ENCODE measurements around the gene MTUS2.

Gene MTUS2

DNA sequence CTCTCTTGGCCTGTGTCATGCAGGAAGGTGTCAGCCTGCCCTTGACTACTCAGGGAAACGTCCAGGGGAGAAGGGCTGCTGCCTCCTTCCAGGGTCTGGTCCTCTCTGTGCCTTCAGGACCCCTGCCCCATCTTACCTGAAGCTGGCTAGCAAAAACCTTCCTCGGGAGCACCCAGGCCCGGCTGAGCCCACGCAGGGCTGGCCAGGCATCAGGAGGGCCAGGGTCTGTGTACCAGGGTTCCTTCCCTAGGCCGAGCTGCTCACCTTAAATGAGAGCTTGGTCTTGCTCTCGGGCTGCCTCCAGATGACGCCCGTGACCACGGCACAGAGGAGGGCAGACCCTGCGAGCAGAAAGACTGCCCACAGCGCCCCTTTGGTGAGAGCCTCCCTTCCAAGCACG is 696.7 kb downstream of the MTUS2 start:
- H3K9ac ChIP-seq (ENCODE audit: low read length), result no peak overlapping the region
- no peaks in the 10 kb centered on the region for H3K27me3 ChIP-seq (replicated peaks; ENCODE audit: insufficient read depth, low read length)
- no peak overlapping the region for H3K4me2 ChIP-seq (ENCODE audit: low read depth, low read length)
- DNase-seq, result no peak
- H3K4me1 ChIP-seq (ENCODE audit: low read length), result no peaks in the 10 kb centered on the region
- no peaks in the 10 kb centered on the region for H3F3A ChIP-seq (ENCODE audit: insufficient read depth, low read length)
- H4K20me1 ChIP-seq (ENCODE audit: insufficient read depth, low read length), result no peaks in the 10 kb centered on the region
- no peaks in the 10 kb centered on the region for H3K9me2 ChIP-seq (replicated peaks; ENCODE audit: insufficient read depth, low read length)
- no peak overlapping the region for H2AFZ ChIP-seq (ENCODE audit: low read length)
- TF ChIP-seq EZH2 (optimal IDR thresholded peaks at IDR 0.05; ENCODE audit: low read depth, low read length) (no peak), EZH2phosphoT487 (IDR thresholded peaks at IDR 0.05; ENCODE audit: low read length) (no peak)
- TF ChIP-seq, protein P1, sequence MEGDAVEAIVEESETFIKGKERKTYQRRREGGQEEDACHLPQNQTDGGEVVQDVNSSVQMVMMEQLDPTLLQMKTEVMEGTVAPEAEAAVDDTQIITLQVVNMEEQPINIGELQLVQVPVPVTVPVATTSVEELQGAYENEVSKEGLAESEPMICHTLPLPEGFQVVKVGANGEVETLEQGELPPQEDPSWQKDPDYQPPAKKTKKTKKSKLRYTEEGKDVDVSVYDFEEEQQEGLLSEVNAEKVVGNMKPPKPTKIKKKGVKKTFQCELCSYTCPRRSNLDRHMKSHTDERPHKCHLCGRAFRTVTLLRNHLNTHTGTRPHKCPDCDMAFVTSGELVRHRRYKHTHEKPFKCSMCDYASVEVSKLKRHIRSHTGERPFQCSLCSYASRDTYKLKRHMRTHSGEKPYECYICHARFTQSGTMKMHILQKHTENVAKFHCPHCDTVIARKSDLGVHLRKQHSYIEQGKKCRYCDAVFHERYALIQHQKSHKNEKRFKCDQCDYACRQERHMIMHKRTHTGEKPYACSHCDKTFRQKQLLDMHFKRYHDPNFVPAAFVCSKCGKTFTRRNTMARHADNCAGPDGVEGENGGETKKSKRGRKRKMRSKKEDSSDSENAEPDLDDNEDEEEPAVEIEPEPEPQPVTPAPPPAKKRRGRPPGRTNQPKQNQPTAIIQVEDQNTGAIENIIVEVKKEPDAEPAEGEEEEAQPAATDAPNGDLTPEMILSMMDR (IDR thresholded peaks at IDR 0.05; ENCODE audit: low read length), result no peak
- no peaks in the 10 kb centered on the region for H3K9me3 ChIP-seq (replicated peaks; ENCODE audit: insufficient read depth, low read length)
- no peak overlapping the region for H3K27ac ChIP-seq (ENCODE audit: low read length)
- no peak overlapping the region for H3K4me3 ChIP-seq (ENCODE audit: low read length)
- no peaks in the 10 kb centered on the region for H3K36me3 ChIP-seq (replicated peaks; ENCODE audit: insufficient read depth, low read length)
- H3K79me2 ChIP-seq (ENCODE audit: low read length), result no peaks in the 10 kb centered on the region

DNA sequence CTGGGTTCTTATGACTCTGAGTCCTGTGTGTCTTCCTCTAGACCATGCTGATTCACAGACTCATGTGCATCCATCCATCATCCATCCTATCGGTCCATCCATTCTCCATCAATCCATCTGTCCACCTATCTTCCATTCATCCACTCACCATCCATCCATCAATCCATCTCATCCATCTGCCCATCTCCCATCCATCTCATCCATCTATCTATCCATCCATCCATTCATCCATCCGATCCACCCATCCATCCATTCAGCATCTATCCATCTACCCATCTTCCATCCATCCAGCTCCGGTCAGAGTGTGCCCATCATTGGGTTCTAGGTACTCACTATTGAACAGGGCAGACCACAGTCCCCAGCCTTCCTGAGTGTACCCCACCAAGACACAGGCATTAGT is 699.8 kb downstream of the MTUS2 start:
- Histone ChIP-seq H3K4me2 (ENCODE audit: low read depth, low read length) (no peak overlapping the region), H3K36me3 (replicated peaks; ENCODE audit: insufficient read depth, low read length) (no peaks in the 10 kb centered on the region), H3K9ac (ENCODE audit: low read length) (no peak overlapping the region), H3K4me1 (ENCODE audit: low read length) (no peaks in the 10 kb centered on the region), H3K27ac (ENCODE audit: low read length) (no peak overlapping the region), H3K9me2 (replicated peaks; ENCODE audit: insufficient read depth, low read length) (no peaks in the 10 kb centered on the region), H3K4me3 (ENCODE audit: low read length) (no peak overlapping the region), H2AFZ (ENCODE audit: low read length) (no peak overlapping the region), H3K9me3 (replicated peaks; ENCODE audit: insufficient read depth, low read length) (no peaks in the 10 kb centered on the region), H3F3A (ENCODE audit: insufficient read depth, low read length) (no peaks in the 10 kb centered on the region), H3K79me2 (ENCODE audit: low read length) (no peaks in the 10 kb centered on the region), H3K27me3 (replicated peaks; ENCODE audit: insufficient read depth, low read length) (no peaks in the 10 kb centered on the region), H4K20me1 (ENCODE audit: insufficient read depth, low read length) (no peaks in the 10 kb centered on the region)
- DNase-seq, result no peak
- TF ChIP-seq, protein P1 (IDR thresholded peaks at IDR 0.05; ENCODE audit: low read length), result no peak
- TF ChIP-seq EZH2phosphoT487 (IDR thresholded peaks at IDR 0.05; ENCODE audit: low read length) (no peak), EZH2 (optimal IDR thresholded peaks at IDR 0.05; ENCODE audit: low read depth, low read length) (no peak)

DNA sequence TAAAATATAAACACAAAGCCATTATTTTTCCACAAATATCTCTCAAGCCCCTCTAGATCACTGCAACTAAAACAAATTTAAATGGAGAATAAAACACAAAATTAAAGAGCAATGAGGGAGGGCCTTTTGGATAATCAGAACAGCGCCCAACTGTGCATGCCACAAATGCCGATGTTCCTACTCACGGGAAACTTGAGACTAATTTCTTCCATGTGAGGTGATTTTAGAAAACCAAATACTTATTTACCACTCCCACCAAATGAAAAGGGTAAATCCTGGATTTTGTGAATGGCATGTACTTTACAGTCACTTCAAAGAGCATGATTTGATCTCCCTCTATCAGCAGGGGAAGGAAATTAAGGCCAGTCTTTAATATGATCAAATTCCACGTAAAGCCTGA is 700.5 kb downstream of the MTUS2 start:
- H3K27me3 ChIP-seq (replicated peaks; ENCODE audit: insufficient read depth, low read length), result no peaks in the 10 kb centered on the region
- H3K4me3 ChIP-seq (ENCODE audit: low read length), result no peak overlapping the region
- no peaks in the 10 kb centered on the region for H3K4me1 ChIP-seq (ENCODE audit: low read length)
- H3K4me2 ChIP-seq (ENCODE audit: low read depth, low read length), result no peak overlapping the region
- no peak overlapping the region for H2AFZ ChIP-seq (ENCODE audit: low read length)
- no peaks in the 10 kb centered on the region for H3K9me2 ChIP-seq (replicated peaks; ENCODE audit: insufficient read depth, low read length)
- H3K9ac ChIP-seq (ENCODE audit: low read length), result no peak overlapping the region
- H3K27ac ChIP-seq (ENCODE audit: low read length), result no peak overlapping the region
- no peaks in the 10 kb centered on the region for H4K20me1 ChIP-seq (ENCODE audit: insufficient read depth, low read length)
- no peaks in the 10 kb centered on the region for H3F3A ChIP-seq (ENCODE audit: insufficient read depth, low read length)
- H3K36me3 ChIP-seq (replicated peaks; ENCODE audit: insufficient read depth, low read length), result no peaks in the 10 kb centered on the region
- no peaks in the 10 kb centered on the region for H3K79me2 ChIP-seq (ENCODE audit: low read length)
- no peak for DNase-seq
- H3K9me3 ChIP-seq (replicated peaks; ENCODE audit: insufficient read depth, low read length), result no peaks in the 10 kb centered on the region
- TF ChIP-seq, protein P1 (IDR thresholded peaks at IDR 0.05; ENCODE audit: low read length), result no peak
- TF ChIP-seq EZH2 (optimal IDR thresholded peaks at IDR 0.05; ENCODE audit: low read depth, low read length) (no peak), EZH2phosphoT487 (IDR thresholded peaks at IDR 0.05; ENCODE audit: low read length) (no peak)

Measured in MM.1S (cell line).